Measurements from ENCODE around the gene RAB11FIP2.

Gene RAB11FIP2

GRCh38 chr10:118034791-118035261 is 11.9 kb downstream of the RAB11FIP2 start:
- no peak for DNase-seq (ENCODE audit: extremely low read depth in 1 of 2, low read depth in 1 of 2)

GRCh38 chr10:118033905-118034304 is 12.8 kb downstream of the RAB11FIP2 start:
- DNase-seq (ENCODE audit: extremely low read depth in 1 of 2, low read depth in 1 of 2): no peak

DNA sequence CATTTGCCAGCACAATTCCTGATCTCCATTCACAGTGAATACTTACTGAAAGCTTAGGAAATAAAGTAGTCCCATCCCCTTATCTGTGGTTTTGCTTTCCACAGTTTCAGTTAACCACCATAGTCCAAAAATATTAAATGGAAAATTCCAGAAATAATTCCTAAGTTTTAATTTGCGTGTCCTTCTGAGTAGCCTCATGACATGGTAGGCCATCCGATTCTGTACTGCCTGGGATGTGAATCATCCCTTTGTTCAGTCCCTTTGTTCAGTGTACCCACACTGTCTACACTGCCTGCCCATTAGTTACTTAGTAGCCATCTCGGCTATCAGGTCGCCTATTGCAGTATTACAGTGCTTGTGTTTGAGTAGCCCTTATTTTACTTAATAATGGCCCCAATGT is 14.2 kb downstream of the RAB11FIP2 start:
- no peak for DNase-seq (ENCODE audit: extremely low read depth in 1 of 2, low read depth in 1 of 2)

DNA sequence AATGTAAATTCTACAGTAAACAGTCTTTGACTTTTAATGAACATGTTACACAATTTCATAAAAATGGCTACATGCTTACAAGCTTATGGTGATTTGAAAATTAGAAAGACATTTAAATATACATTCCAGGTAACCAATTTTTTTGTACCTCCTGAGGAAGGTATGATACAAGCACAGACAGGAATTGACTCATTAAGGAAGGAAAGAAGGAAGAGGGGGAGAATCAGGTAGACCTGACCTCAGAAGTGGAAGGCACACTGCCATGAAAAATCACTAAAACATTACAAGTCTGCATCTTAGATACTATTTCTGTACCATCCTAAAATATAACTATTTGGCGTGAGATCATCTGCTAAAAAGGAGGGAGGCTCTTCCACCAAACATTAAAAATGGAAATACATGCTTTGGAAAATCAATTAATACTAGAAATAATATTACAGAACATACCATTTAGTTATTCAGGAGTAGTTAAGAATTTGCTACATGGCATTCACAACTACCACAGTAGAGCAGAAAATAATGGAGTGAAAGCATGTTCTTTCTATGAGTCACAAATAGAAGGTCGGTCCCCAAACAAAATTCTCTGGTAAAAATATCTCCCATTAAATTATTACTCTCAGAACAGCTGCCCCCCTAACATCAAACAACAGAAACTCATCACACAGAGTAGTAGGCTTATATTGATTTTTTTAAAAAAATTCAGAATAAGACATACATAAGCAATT is 15.2 kb downstream of the RAB11FIP2 start:
- DNase-seq (ENCODE audit: extremely low read depth in 1 of 2, low read depth in 1 of 2): no peak

DNA sequence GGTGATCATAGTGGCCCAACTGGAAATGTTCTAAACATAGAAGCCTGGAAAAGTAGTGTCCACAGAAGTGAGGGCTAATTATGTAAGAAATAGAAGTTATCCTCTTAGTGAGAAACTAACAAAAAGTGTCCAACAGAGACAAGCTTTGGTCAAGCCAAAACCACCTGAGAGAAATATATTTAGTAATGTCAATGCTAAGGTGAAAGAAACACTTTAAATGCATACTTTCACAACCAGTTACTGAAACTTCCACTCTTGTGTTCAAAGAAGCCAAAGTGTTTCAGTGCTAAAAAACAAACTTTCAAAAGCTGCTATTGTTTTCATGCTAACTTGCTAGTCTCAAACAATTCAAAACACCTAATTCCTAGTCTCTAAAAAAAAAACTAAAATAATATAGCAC is 18.1 kb downstream of the RAB11FIP2 start:
- DNase-seq (ENCODE audit: extremely low read depth in 1 of 2, low read depth in 1 of 2): no peak

- no peak for DNase-seq (ENCODE audit: extremely low read depth in 1 of 2, low read depth in 1 of 2)
These were observed 19.3 kb downstream of the RAB11FIP2 start for GRCh38 chr10:118027397-118027796.

GRCh38 chr10:118026936-118027335 is 19.8 kb downstream of the RAB11FIP2 start:
- no peak for DNase-seq (ENCODE audit: extremely low read depth in 1 of 2, low read depth in 1 of 2)

GRCh38 chr10:118020365-118020764 is 26.4 kb downstream of the RAB11FIP2 start:
- no peak for DNase-seq (ENCODE audit: extremely low read depth in 1 of 2, low read depth in 1 of 2)

DNA sequence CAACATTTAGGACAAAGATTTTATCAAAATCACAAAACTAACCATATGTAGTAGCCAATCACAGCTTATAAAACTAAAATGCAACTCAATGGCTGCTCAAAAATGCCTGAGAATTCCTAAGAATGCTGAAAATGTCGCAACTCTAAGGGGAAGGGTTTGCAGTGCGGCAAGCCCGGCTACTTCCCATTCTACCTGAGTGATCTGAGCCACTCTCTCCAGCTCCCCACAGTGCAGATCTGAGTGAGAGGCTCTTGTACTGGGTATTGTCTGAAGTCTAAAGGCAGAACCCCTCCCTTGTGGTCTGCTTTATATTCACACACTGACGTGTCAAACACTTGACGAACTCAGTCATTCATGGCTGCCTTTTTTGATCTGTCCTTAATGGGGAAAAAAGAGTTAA is 28.9 kb downstream of the RAB11FIP2 start:
- DNase-seq (ENCODE audit: extremely low read depth in 1 of 2, low read depth in 1 of 2): no peak

DNA sequence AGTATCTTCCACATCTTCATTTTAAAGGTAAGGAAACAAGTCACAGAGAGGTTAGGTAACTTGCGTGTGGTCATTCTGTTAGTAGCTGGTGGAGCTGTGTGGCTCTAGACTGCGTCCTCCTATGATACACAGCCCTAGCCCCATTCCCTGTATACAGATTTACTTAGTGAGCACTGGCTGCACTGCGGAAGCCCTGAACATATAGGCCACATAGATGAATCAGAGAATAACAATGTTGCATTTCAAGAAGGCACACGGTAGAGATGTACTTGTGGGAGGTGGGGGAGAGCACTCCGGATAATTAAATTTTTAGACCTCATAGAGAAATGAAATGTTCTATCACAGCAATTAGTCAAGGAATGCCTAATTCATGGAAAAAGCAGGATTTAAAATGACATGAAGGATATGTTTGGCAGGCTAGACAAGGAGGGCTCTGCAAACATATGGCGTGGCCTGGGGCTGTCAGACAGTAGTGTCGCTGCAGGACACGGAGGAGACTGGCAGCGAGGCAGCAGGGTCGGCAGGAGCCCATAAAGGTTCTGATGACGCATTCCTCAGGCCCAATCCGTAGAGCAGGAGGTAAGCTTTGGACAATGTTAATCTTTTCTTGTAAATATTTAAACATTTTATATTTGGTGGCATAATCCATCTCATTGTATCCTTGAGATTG is 29.5 kb downstream of the RAB11FIP2 start:
- DNase-seq (ENCODE audit: extremely low read depth in 1 of 2, low read depth in 1 of 2): no peak

- DNase-seq (ENCODE audit: extremely low read depth in 1 of 2, low read depth in 1 of 2): no peak
These were observed 33.7 kb downstream of the RAB11FIP2 start for GRCh38 chr10:118012952-118013525.

DNA sequence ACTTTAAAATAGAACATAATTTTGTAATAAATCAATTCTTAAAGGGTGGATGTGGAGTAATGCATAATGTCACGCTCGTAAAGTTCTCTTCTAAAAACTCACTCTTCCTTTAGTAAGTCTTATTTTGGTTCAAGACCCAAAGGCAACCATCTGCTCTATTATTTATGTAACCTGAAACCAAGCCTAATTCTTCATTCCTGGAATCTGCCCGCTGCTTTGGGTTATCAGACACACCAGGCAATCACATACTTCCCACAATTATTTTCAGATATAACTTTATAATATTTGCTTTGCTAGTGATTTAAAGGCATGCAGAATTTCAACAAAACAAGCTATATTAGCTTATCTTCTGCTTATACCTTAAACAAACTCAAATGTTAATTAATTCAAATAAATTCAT is 39.0 kb downstream of the RAB11FIP2 start:
- DNase-seq (ENCODE audit: extremely low read depth in 1 of 2, low read depth in 1 of 2): no peak

DNA sequence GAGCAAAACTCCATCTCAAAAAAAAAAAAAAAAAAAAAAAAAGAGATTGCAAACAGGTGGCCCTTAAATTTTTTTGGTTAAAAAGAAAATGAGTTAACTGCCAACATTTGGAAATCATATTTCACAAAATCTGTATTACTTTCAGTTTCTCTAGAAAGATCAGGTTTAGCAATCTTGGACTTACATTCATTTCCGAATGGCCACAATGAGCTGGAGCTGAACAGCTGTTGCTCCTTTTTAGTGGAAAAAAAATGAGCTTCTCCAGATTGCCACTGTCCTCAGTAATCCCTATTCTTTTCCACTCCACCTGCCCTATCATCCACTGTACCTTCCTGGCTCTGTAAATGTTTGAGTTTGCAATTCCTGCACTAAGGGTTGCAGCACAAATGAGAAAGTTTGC is 43.6 kb downstream of the RAB11FIP2 start:
- no peak for DNase-seq (ENCODE audit: extremely low read depth in 1 of 2, low read depth in 1 of 2)

DNA sequence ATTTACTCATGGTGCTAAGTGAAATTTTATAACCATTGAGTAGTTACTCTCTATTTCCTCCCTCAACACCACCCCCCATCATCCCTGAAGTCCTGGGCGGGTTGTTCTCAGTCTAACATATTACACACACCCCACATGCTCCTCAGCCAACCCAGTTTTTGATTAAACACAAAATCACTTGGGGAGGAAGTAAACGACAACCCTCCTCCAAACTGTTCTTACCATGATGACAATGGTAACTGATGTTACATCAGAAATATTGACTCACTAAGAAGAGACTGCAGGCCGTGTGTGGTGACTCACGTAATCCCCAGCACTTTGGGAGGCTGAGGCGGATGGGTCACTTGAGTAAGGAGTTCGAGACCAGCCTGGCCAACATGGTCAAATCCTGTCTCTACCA is 44.2 kb downstream of the RAB11FIP2 start:
- no peak for DNase-seq (ENCODE audit: extremely low read depth in 1 of 2, low read depth in 1 of 2)

GRCh38 chr10:117997673-117998072 is 49.1 kb downstream of the RAB11FIP2 start:
- DNase-seq (ENCODE audit: extremely low read depth in 1 of 2, low read depth in 1 of 2): no peak

GRCh38 chr10:117996709-117997108 is 50.0 kb downstream of the RAB11FIP2 start:
- DNase-seq (ENCODE audit: extremely low read depth in 1 of 2, low read depth in 1 of 2): no peak

GRCh38 chr10:117994771-117995170 is 52.0 kb downstream of the RAB11FIP2 start:
- DNase-seq (ENCODE audit: extremely low read depth in 1 of 2, low read depth in 1 of 2): no peak

DNA sequence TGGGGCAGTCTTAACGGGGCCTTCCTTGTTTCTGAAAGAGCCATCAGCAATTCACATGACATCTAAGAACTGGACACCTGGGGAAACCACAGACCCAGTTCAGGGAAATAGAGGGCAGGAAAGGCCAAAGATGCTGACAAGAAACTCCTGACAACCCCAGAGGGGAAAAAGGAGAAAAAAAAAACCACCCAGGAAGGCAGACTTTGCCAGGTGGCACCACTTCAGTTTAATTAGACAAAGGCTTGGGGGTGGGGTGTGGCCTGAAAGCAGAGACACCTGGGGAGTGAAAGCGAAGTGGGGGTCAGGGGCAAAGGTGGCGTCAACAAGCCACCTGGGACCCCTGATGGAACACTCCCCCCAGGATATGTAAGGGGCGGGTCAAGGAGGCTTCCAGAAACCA is 53.6 kb downstream of the RAB11FIP2 start:
- DNase-seq (ENCODE audit: extremely low read depth in 1 of 2, low read depth in 1 of 2): no peak

DNA sequence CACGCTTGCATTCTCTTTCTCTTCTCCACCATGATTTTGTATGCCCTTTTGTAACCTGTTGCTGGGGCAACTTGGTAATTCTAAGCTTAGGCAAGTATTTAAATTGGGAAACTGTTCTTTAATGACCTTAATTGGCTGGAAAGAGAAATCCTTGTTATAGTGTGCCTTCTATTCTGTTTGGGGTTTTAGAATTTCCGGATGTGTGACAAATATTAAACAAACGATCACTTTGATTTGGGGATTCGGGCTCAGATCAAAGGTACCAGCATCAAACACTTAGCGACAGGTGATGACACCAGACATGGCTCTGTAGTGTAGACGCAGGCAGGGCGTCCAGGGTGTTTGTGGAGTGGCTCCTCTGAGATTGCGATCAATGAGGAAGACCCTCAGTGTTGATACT is 55.0 kb downstream of the RAB11FIP2 start:
- DNase-seq (ENCODE audit: extremely low read depth in 1 of 2, low read depth in 1 of 2): no peak

DNA sequence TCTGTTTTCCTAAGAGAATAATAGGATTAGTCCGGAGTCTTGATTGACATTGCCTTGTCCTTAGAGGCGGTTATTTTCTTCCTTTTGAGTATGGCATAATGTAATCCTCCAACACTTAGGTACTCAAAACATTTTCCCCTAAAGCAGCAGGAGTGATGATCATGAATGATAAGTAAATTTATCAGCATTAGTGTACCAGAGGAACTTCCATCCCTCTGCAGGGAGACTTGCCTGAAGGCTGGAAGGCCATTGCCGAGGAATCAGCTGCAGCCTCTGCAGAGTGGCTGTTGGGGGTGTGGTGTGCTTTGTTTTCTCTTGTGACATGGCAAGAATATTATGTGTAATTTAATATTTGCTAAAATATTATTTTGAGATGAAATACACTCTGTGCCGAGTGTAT is 56.8 kb downstream of the RAB11FIP2 start:
- DNase-seq (ENCODE audit: extremely low read depth in 1 of 2, low read depth in 1 of 2): no peak

DNA sequence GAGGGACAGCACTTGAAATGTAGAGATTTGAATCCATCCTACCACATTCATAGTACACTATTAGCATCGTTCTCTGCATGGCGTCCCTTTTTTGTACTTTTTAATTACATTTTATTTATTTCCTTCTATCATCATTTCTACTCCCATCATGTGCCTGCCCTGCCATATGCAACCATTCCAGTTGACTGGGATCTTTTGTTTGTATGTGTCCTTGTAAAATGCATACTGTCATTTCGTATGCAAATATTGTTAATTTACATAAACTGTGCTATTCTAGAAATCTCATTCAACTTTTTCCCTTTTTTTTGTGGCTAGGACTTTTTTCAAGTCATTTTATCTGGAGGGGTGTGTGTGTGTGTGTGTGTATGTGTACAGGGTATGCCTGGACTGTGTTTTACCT is 57.9 kb downstream of the RAB11FIP2 start:
- DNase-seq (ENCODE audit: extremely low read depth in 1 of 2, low read depth in 1 of 2): no peak

GRCh38 chr10:117987244-117987909 is 59.4 kb downstream of the RAB11FIP2 start:
- no peak for DNase-seq (ENCODE audit: extremely low read depth in 1 of 2, low read depth in 1 of 2)

All from activated CD8-positive, alpha-beta memory T cell treated with anti-CD3 and anti-CD28 coated beads for 1 hour (primary cell).